ENCODE data around the gene PRKAR2B.

Gene PRKAR2B

GRCh38 chr7:107164092-107164491, 119.6 kb downstream of the PRKAR2B start:
- no peak for DNase-seq

- DNase-seq: no peak
Measured at GRCh38 chr7:107165341-107165740, 120.8 kb downstream of the PRKAR2B start.

- no peak for DNase-seq
Measured at GRCh38 chr7:107166736-107167426, 122.4 kb downstream of the PRKAR2B start.

GRCh38 chr7:107167483-107168232, 123.2 kb downstream of the PRKAR2B start:
- DNase-seq: peak; percentile 61 to 72

- DNase-seq: peak; percentile 96 to 98
Measured at GRCh38 chr7:107168233-107169119, 124.0 kb downstream of the PRKAR2B start, which contains the start of gene HBP1. TSS of gene HBP1 (plus strand) at chr7:107169003. CDS start at chr7:107179894, 10,891 bp downstream.

GRCh38 chr7:107169120-107170050, 124.9 kb downstream of the PRKAR2B start:
- DNase-seq: peak; percentile 89 to 92

- no peak for DNase-seq
Measured at GRCh38 chr7:107170051-107170915, 125.8 kb downstream of the PRKAR2B start.

- DNase-seq: no peak
Measured at GRCh38 chr7:107171496-107171895, 127.0 kb downstream of the PRKAR2B start.

- no peak for DNase-seq
Measured at GRCh38 chr7:107172276-107173032, 127.9 kb downstream of the PRKAR2B start.

- DNase-seq: no peak
Measured at GRCh38 chr7:107173191-107173590, 128.7 kb downstream of the PRKAR2B start.

GRCh38 chr7:107173691-107174406, 129.3 kb downstream of the PRKAR2B start:
- DNase-seq: no peak

- DNase-seq: no peak
Measured at GRCh38 chr7:107179326-107180164, 135.0 kb downstream of the PRKAR2B start.

- peak; percentile 65 to 72 for DNase-seq
Measured at GRCh38 chr7:107180378-107180777, 135.9 kb downstream of the PRKAR2B start.

- DNase-seq: no peak
Measured at GRCh38 chr7:107181172-107181571, 136.7 kb downstream of the PRKAR2B start.

GRCh38 chr7:107185716-107186115, 141.2 kb downstream of the PRKAR2B start:
- DNase-seq: no peak

GRCh38 chr7:107186240-107186639, 141.7 kb downstream of the PRKAR2B start:
- no peak for DNase-seq

- DNase-seq: no peak
Measured at GRCh38 chr7:107187774-107188173, 143.3 kb downstream of the PRKAR2B start.

GRCh38 chr7:107190090-107190489, 145.6 kb downstream of the PRKAR2B start:
- no peak for DNase-seq

GRCh38 chr7:107194052-107194451, 149.5 kb downstream of the PRKAR2B start:
- DNase-seq: no peak

Data from activated CD4-positive, alpha-beta T cell treated with anti-CD3 and anti-CD28 coated beads, Interleukin-2, amount 50 U/mL, for 48 hours (primary cell).